H9 (cell line): Measurements from ENCODE around the gene C19orf81. TPM values are rescaled to one million over a fixed set of nuclear protein-coding genes. Genes with fewer than 3 reads are reported as not detected.

Experiments
- DNase-seq: peaks from one replicate; pipeline ENCODE4 v3.0.0-alpha.2; 2017
- H2AFZ ChIP-seq: one replicate; pipeline ENCODE4 v1.6.1; 2013; ENCODE audit warnings: mild to moderate bottlenecking, low read length, control low read depth, moderate library complexity
- H2AK5ac ChIP-seq: 2 replicates; pipeline ENCODE4 v1.6.1; 2013; ENCODE audit warnings: low read length, control low read depth, mixed read lengths; ENCODE audit not compliant: insufficient read length
- H2BK120ac ChIP-seq: one replicate; pipeline ENCODE4 v1.6.1; 2013; ENCODE audit warnings: low read depth, mild to moderate bottlenecking, low read length, control low read depth, inconsistent platforms; ENCODE audit not compliant: poor library complexity, severe bottlenecking
- H2BK12ac ChIP-seq: 2 replicates; pipeline ENCODE4 v1.6.1; 2013; ENCODE audit warnings: low read length, control low read depth, mixed read lengths, low read depth; ENCODE audit not compliant: insufficient read length
- H2BK15ac ChIP-seq: 2 replicates; pipeline ENCODE4 v1.6.1; 2013; ENCODE audit warnings: low read depth, low read length, control low read depth
- H2BK20ac ChIP-seq: one replicate; pipeline ENCODE4 v1.6.1; 2013; ENCODE audit warnings: low read depth, mild to moderate bottlenecking, low read length, control low read depth, inconsistent platforms; ENCODE audit not compliant: poor library complexity, severe bottlenecking
- H2BK5ac ChIP-seq: 2 replicates; pipeline ENCODE4 v1.6.1; 2013; ENCODE audit warnings: low read length, control low read depth, mixed read lengths; ENCODE audit not compliant: insufficient read length
- H3K14ac ChIP-seq: 2 replicates; pipeline ENCODE4 v1.6.1; 2013; ENCODE audit warnings: low read length, control low read depth; ENCODE audit not compliant: insufficient read depth
- H3K18ac ChIP-seq: 2 replicates; pipeline ENCODE4 v1.6.1; 2013; ENCODE audit warnings: low read depth, mild to moderate bottlenecking, mixed read lengths, low read length, control low read depth; ENCODE audit not compliant: insufficient read length
- H3K23ac ChIP-seq: 2 replicates; pipeline ENCODE4 v1.6.1; 2013; ENCODE audit warnings: low read length, control low read depth, mixed read lengths, low read depth; ENCODE audit not compliant: insufficient read length
- H3K23me2 ChIP-seq: 2 replicates; pipeline ENCODE4 v1.6.1; 2013; ENCODE audit warnings: low read depth, mild to moderate bottlenecking, mixed read lengths, low read length, control low read depth; ENCODE audit not compliant: insufficient read length, poor library complexity, severe bottlenecking
- H3K27ac ChIP-seq: 2 replicates; pipeline ENCODE4 v1.5.1; 2013; ENCODE audit warnings: low read length, control low read depth, mixed read lengths, low read depth; ENCODE audit not compliant: insufficient read length
- H3K27me3 ChIP-seq: 2 replicates; pipeline ENCODE4 v1.6.1; 2013; ENCODE audit warnings: low read length, control low read depth, inconsistent platforms; ENCODE audit not compliant: insufficient read depth
- H3K4ac ChIP-seq: 2 replicates; pipeline ENCODE4 v1.6.1; 2013; ENCODE audit warnings: low read depth, mild to moderate bottlenecking, control low read depth, inconsistent platforms, low read length, moderate library complexity
- H3K4me1 ChIP-seq: 2 replicates; pipeline ENCODE4 v1.6.1; 2013; ENCODE audit warnings: low read length, control low read depth, inconsistent platforms; ENCODE audit not compliant: insufficient read depth
- H3K4me2 ChIP-seq: 2 replicates; pipeline ENCODE4 v1.6.1; 2013; ENCODE audit warnings: low read length, control low read depth, mixed read lengths; ENCODE audit not compliant: insufficient read length, insufficient read depth
- H3K56ac ChIP-seq: 2 replicates; pipeline ENCODE4 v1.6.1; 2013; ENCODE audit warnings: low read depth, mild to moderate bottlenecking, mixed read lengths, low read length, control low read depth; ENCODE audit not compliant: insufficient read length
- H3K79me1 ChIP-seq: 2 replicates; pipeline ENCODE4 v1.6.1; 2013; ENCODE audit warnings: low read depth, mild to moderate bottlenecking, moderate library complexity, low read length, control low read depth, inconsistent platforms; ENCODE audit not compliant: insufficient read depth, poor library complexity, severe bottlenecking
- H3K79me2 ChIP-seq: 2 replicates; pipeline ENCODE4 v1.6.1; 2013; ENCODE audit warnings: low read length, control low read depth, inconsistent platforms; ENCODE audit not compliant: insufficient read depth
- H3K9ac ChIP-seq: 2 replicates; pipeline ENCODE4 v1.6.1; 2013; ENCODE audit warnings: low read length, control low read depth, mixed read lengths; ENCODE audit not compliant: insufficient read length; ENCODE audit errors: extremely low read depth
- H3K9me3 ChIP-seq: one replicate; pipeline ENCODE4 v1.6.1; 2013; ENCODE audit warnings: low read depth, low read length, inconsistent platforms; ENCODE audit not compliant: control insufficient read depth
- H3T11ph ChIP-seq: one replicate; pipeline ENCODE4 v1.6.1; 2013; ENCODE audit warnings: mild to moderate bottlenecking, low read length, control low read depth, inconsistent platforms
- H4K20me1 ChIP-seq: one replicate; pipeline ENCODE4 v1.6.1; 2013; ENCODE audit not compliant: control insufficient read depth, insufficient read length, insufficient read depth
- H4K5ac ChIP-seq: 2 replicates; pipeline ENCODE4 v1.6.1; 2013; ENCODE audit warnings: low read depth, mild to moderate bottlenecking, mixed read lengths, low read length, control low read depth; ENCODE audit not compliant: insufficient read length
- H4K8ac ChIP-seq: replicated peaks from 2 replicates; pipeline ENCODE4 v1.6.1; 2013; ENCODE audit warnings: low read length, control low read depth, mixed read lengths, low read depth; ENCODE audit not compliant: insufficient read length
- H4K91ac ChIP-seq: 2 replicates; pipeline ENCODE4 v1.6.1; 2013; ENCODE audit warnings: low read depth, mild to moderate bottlenecking, moderate library complexity, mixed read lengths, low read length, control low read depth; ENCODE audit not compliant: insufficient read length
- H3K27ac Mint-ChIP-seq, 3 experiments: 2 replicates in 2 of 3; 3 replicates in 1 of 3; pipeline ENCODE4 v1.8.0; 2020 to 2021; ENCODE audit warnings: mixed read lengths in 3 of 3, mild to moderate bottlenecking in 1 of 3, moderate library complexity in 1 of 3
- H3K27me3 Mint-ChIP-seq: 2 replicates; pipeline ENCODE4 v1.8.0; 2021; ENCODE audit warnings: low read depth, mild to moderate bottlenecking, moderate library complexity, mixed read lengths
- H3K36me3 Mint-ChIP-seq, 3 experiments: 2 replicates in 2 of 3; 3 replicates in 1 of 3; pipeline ENCODE4 v1.8.0; 2020 to 2021; ENCODE audit warnings: low read depth in 3 of 3, mixed read lengths in 3 of 3; ENCODE audit not compliant: insufficient read depth in 1 of 3
- H3K4me1 Mint-ChIP-seq, 2 experiments: 2 replicates each; pipeline ENCODE4 v1.8.0; 2020; ENCODE audit warnings: mixed read lengths in 2 of 2
- H3K4me3 Mint-ChIP-seq, 2 experiments: 2 replicates in 1 of 2; 3 replicates in 1 of 2; pipeline ENCODE4 v1.8.0; 2020 to 2021; ENCODE audit warnings: mild to moderate bottlenecking in 2 of 2, mixed read lengths in 2 of 2, moderate library complexity in 1 of 2
- H3K9me3 Mint-ChIP-seq, 2 experiments: 2 replicates in 1 of 2; 3 replicates in 1 of 2; pipeline ENCODE4 v1.8.0; 2020; ENCODE audit warnings: mild to moderate bottlenecking in 2 of 2, mixed read lengths in 2 of 2, moderate library complexity in 1 of 2
- WGBS: extraction: QIAGEN DNeasy Blood & Tissue Kit; methylation state at CpG from one replicate; pipeline ENCODE4 v1.1.7; 2013; ENCODE audit warnings: missing lambda C conversion rate, low lambda C conversion rate, mixed read lengths; ENCODE audit not compliant: insufficient read length; ENCODE audit errors: extremely low coverage; 5-methylcytosine and 5-hydroxymethylcytosine counted together
- total RNA-seq: library from RNA; stranded (reverse); gene quantifications from 2 replicates; pipeline ENCODE4 v1.2.1, GENCODE V29; 2021
- TF ChIP-seq, protein P1 (sequence below): fragments of 200-600 bp; sonication (generic); conservative IDR thresholded peaks from 3 replicates; pipeline ENCODE4 v1.8.0; 2021; ENCODE audit warnings: antibody characterized with exemption, mild to moderate bottlenecking

C19orf81 gene
- total RNA-seq, 1 experiment from 2014 or later = 11.0 TPM

DNA sequence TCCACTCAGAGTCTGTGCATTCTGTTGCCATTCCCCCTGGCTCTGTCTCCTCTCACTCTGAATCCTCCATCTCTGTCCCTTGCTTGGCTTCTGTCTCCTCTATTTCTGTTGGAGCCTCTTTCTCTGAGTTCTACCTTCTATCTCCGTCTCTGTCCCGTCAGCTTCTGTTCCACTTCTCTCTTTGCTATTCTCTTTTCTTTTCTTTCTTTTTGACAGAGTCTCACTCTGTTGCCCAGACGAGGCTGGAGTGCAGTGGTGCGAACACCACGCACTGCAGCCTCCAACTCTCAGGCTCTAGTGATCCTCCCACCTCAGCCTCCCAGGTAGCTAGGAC is 47.2 kb upstream of the C19orf81 start:
- H3K9me3 Mint-ChIP-seq = peaks cover 20 to 21% of the 10 kb centered on the region in 2 experiments
- H3K27ac Mint-ChIP-seq = no peak overlapping the region
- H2BK20ac ChIP-seq = no peak overlapping the region
- no peak overlapping the region for H3K4ac ChIP-seq
- H4K8ac ChIP-seq = no peak overlapping the region
- peaks cover 4 to 10% (median 8%) of the 10 kb centered on the region in 3 experiments; a peak in 5 of 7 replicates for H3K36me3 Mint-ChIP-seq
- H3K18ac ChIP-seq = no peak overlapping the region
- no peak overlapping the region for H3K9ac ChIP-seq
- no peak for DNase-seq
- no peak overlapping the region for H2BK15ac ChIP-seq
- no peak overlapping the region for H3K4me2 ChIP-seq
- no peak overlapping the region for H2BK5ac ChIP-seq
- no peak overlapping the region for H2BK120ac ChIP-seq
- H3K14ac ChIP-seq = no peak overlapping the region
- H4K20me1 ChIP-seq = no peaks in the 10 kb centered on the region
- no peaks in the 10 kb centered on the region for H3K9me3 ChIP-seq
- H4K91ac ChIP-seq = no peak overlapping the region
- no peaks in the 10 kb centered on the region for H3K4me1 ChIP-seq
- H3K23ac ChIP-seq = no peak overlapping the region
- peaks cover 0 to 5% of the 10 kb centered on the region in 2 experiments; a peak in 1 of 4 replicates for H3K4me1 Mint-ChIP-seq
- H3K56ac ChIP-seq = no peak overlapping the region
- H3T11ph ChIP-seq = no peak overlapping the region
- H2AK5ac ChIP-seq = no peak overlapping the region
- TF ChIP-seq, protein P1, sequence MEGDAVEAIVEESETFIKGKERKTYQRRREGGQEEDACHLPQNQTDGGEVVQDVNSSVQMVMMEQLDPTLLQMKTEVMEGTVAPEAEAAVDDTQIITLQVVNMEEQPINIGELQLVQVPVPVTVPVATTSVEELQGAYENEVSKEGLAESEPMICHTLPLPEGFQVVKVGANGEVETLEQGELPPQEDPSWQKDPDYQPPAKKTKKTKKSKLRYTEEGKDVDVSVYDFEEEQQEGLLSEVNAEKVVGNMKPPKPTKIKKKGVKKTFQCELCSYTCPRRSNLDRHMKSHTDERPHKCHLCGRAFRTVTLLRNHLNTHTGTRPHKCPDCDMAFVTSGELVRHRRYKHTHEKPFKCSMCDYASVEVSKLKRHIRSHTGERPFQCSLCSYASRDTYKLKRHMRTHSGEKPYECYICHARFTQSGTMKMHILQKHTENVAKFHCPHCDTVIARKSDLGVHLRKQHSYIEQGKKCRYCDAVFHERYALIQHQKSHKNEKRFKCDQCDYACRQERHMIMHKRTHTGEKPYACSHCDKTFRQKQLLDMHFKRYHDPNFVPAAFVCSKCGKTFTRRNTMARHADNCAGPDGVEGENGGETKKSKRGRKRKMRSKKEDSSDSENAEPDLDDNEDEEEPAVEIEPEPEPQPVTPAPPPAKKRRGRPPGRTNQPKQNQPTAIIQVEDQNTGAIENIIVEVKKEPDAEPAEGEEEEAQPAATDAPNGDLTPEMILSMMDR = no peak
- no CpG with 5 or more reads among the region's 5 CpGs for WGBS
- H3K79me2 ChIP-seq = no peaks in the 10 kb centered on the region
- peaks cover 47% of the 10 kb centered on the region for H3K27me3 Mint-ChIP-seq
- H3K79me1 ChIP-seq = no peaks in the 10 kb centered on the region
- H3K27ac ChIP-seq = no peak overlapping the region
- H3K23me2 ChIP-seq = no peaks in the 10 kb centered on the region
- H2AFZ ChIP-seq = no peak overlapping the region
- no peak overlapping the region for H4K5ac ChIP-seq
- H3K4me3 Mint-ChIP-seq = no peak overlapping the region
- no peak overlapping the region for H2BK12ac ChIP-seq
- no peaks in the 10 kb centered on the region; the same call in 1 of the 2 replicates for H3K27me3 ChIP-seq
